ENCODE measurements around the gene KATNBL1. TPM values are rescaled to one million over a fixed set of nuclear protein-coding genes. Genes with fewer than 3 reads are reported as not detected.
"Not testable (repeated sequence)": the region's sequence is repeated elsewhere in the genome, so short reads cannot be mapped to it uniquely, and the experiment has no call there.

KATNBL1 gene
- total RNA-seq, 1 donor from 2014 or later, result 63.9 TPM

DNA sequence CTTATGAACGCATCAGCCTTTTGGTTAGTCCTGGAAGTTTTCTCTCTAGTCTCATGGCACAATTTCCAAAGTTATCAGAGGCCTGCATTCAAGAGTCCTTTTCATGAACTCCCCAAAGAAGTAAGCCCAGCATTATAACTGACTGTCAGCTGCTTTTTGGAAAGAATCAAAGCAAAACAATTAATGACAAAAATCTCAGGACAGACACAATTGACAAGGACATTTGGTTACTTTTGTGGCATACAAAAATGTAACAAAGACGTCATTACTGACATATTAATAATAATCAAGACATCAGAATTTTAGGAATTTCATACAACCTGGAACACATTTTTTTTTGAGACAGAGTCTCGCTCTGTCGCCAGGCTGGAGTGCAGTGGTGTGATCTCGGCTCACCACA, 21.2 kb downstream of the KATNBL1 start:
- Mint-ChIP-seq H3K36me3 (peaks cover 38% of the 10 kb centered on the region), H3K27ac (peak overlapping the region; percentile 8), H3K9me3 (peaks cover 7% of the 10 kb centered on the region), H3K4me1 (ENCODE audit: unreplicated experiment) (no peaks in the 10 kb centered on the region), H3K4me3 (no peak overlapping the region), H3K27me3 (no peaks in the 10 kb centered on the region)
- TF ChIP-seq, protein P1, sequence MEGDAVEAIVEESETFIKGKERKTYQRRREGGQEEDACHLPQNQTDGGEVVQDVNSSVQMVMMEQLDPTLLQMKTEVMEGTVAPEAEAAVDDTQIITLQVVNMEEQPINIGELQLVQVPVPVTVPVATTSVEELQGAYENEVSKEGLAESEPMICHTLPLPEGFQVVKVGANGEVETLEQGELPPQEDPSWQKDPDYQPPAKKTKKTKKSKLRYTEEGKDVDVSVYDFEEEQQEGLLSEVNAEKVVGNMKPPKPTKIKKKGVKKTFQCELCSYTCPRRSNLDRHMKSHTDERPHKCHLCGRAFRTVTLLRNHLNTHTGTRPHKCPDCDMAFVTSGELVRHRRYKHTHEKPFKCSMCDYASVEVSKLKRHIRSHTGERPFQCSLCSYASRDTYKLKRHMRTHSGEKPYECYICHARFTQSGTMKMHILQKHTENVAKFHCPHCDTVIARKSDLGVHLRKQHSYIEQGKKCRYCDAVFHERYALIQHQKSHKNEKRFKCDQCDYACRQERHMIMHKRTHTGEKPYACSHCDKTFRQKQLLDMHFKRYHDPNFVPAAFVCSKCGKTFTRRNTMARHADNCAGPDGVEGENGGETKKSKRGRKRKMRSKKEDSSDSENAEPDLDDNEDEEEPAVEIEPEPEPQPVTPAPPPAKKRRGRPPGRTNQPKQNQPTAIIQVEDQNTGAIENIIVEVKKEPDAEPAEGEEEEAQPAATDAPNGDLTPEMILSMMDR (conservative IDR thresholded peaks at IDR 0.05), result no peak
- no peak for DNase-seq (ENCODE audit: extremely low spot score, unreplicated experiment)

DNA sequence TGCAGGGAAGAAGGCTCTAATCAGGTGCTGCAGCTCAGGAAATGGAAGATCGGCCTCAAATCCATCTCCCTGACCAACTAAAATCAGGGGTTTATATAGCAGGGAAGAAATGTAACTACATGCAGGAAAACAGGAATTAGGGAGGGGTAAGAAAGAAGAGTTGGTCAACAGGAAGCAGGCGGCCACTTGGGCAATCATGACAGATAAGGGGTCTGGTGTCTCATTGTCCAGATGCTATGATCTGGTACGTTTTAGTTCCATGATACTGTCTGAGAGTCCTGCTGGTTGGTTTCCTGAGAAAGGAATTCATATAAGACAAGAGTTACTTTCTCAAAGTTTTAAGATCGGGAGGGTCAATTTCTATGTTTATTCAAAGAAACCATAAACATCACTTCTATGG, 24.2 kb downstream of the KATNBL1 start:
- no peak for DNase-seq (ENCODE audit: extremely low spot score, unreplicated experiment)
- Mint-ChIP-seq H3K4me1 (ENCODE audit: unreplicated experiment) (peaks cover 5% of the 10 kb centered on the region), H3K27ac (no peak overlapping the region), H3K27me3 (no peaks in the 10 kb centered on the region), H3K9me3 (peaks cover 7% of the 10 kb centered on the region), H3K36me3 (peaks cover 39% of the 10 kb centered on the region), H3K4me3 (no peak overlapping the region)
- TF ChIP-seq, protein P1 (conservative IDR thresholded peaks at IDR 0.05), result no peak

DNA sequence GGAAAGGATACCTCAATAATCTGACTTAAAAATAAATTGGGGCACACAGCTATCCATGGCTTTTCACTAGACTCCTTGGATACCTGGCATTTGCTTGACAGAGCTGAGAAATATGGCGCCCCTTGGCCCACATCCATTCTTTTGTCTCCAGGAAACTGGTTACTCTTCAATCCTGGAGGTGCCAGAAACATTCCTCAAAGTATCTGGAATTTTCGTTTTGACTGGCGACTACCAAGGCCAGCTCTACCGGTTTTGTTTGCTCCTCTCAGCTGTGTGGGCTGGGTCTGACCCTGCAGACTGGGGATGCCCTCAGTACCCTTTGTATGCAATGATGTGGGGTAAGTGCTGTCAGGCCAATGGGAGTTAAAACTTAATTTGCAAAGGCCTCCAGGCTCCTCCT, 27.0 kb downstream of the KATNBL1 start:
- Mint-ChIP-seq H3K4me3 (peak overlapping the region; percentile 32), H3K27ac (peak overlapping the region; percentile 83), H3K36me3 (peaks cover 36% of the 10 kb centered on the region), H3K4me1 (ENCODE audit: unreplicated experiment) (peaks cover 5% of the 10 kb centered on the region), H3K27me3 (no peaks in the 10 kb centered on the region), H3K9me3 (peaks cover 11% of the 10 kb centered on the region)
- no peak for DNase-seq (ENCODE audit: extremely low spot score, unreplicated experiment)
- TF ChIP-seq, protein P1 (conservative IDR thresholded peaks at IDR 0.05), result no peak

DNA sequence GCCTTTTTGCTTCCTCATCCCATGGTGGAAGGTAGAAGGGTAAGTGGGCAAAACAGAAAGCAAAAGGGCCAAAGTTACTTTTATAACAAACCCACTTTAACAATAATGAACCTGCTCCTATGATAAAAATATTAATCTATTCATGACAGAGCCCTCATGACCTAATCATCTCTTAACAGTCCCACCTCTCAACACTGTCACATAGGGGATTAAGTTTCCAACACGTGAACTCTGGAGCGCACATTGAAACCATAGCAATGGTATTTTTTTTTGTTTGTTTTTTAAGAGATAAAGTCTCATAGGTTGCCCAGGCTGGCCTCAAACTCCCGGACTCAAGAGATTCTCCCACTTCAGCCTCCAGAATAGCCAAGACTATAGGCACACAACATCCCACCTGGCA, 30.7 kb downstream of the KATNBL1 start:
- no peak overlapping the region for H3K27ac Mint-ChIP-seq
- H3K9me3 Mint-ChIP-seq, result peaks cover 11% of the 10 kb centered on the region
- H3K4me1 Mint-ChIP-seq (ENCODE audit: unreplicated experiment), result peaks cover 5% of the 10 kb centered on the region

DNA sequence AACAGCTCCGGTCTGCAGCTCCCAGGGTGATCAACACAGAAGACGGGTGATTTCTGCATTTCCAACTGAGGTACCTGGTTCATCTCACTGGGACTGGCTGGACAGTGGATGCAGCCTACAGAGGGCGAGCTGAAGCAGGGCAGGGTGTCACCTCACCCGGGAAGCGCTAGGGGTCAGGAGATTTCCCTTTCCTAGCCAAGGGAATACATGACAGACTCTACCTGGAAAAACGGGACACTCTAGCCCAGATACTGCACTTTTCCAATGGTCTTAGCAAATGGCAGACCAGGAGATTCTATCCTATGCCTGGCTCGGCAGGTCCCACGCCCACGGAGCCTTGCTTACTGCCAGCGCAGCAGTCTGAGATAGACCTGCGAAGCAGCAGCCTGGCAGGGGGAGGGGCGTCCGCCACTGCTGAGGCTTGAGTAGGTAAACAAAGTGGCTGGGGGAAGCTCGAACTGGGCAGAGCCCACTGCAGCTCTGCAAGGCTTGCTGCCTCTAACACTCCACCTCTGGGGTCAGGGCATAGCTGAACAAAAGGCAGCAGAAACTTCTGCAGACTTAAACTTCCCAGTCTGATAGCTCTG, 43.8 kb downstream of the KATNBL1 start:
- not testable (repeated sequence) for H3K27ac Mint-ChIP-seq; DNase-seq (ENCODE audit: extremely low spot score, unreplicated experiment); H3K4me3 Mint-ChIP-seq; H3K27me3 Mint-ChIP-seq; H3K4me1 Mint-ChIP-seq (ENCODE audit: unreplicated experiment)
- Mint-ChIP-seq H3K9me3 (peaks cover 23% of the 10 kb centered on the region), H3K36me3 (peaks cover 60% of the 10 kb centered on the region)

More for the DNA sequence above, 30.7 kb downstream of the KATNBL1 start:
- Mint-ChIP-seq H3K36me3 (peaks cover 28% of the 10 kb centered on the region), H3K4me3 (no peak overlapping the region), H3K27me3 (no peaks in the 10 kb centered on the region)
- DNase-seq (ENCODE audit: extremely low spot score, unreplicated experiment), result no peak
- TF ChIP-seq, protein P1 (conservative IDR thresholded peaks at IDR 0.05), result no peak

DNA sequence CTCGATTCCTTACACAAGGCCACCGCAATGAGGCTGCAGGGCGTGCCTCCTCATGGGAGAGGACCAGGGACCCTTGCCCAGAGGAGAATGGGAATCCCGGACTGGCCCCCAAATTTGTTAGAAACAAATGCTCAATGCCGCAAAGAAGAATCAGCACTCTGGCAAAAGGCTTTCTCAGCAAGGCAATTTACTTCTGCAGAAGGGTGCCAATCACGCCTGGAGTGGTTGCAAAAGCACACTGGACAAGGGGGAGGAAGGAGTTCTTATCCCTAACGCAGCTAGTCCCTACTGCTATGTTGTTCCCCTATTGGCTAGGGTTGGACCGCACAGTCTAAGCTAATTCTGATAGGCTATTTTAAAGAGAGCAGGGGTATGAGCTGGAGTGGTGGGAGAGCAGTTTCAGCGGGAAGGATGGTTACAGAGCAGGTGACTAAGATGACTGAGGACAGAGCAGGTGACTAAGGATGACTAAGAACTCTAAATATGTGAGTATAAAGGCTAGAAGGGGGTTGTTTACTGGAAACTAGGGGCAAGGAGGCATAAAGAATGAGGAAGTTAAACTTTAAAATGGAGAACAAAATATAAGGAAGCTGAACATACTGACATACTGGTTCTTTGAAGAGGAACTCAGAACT, 48.5 kb downstream of the KATNBL1 start:
- Mint-ChIP-seq H3K4me1 (ENCODE audit: unreplicated experiment) (peaks cover 5% of the 10 kb centered on the region), H3K36me3 (peaks cover 69% of the 10 kb centered on the region), H3K9me3 (peaks cover 10% of the 10 kb centered on the region), H3K27me3 (no peaks in the 10 kb centered on the region), H3K27ac (peak overlapping the region; percentile 84), H3K4me3 (no peak overlapping the region)
- TF ChIP-seq, protein P1 (conservative IDR thresholded peaks at IDR 0.05), result no peak
- DNase-seq (ENCODE audit: extremely low spot score, unreplicated experiment), result no peak

Measured in type B pancreatic cell (in vitro differentiated cells).